8988T (cell line): ENCODE data around the gene RASAL2.
"Not testable (repeated sequence)": the region's sequence is repeated elsewhere in the genome, so short reads cannot be mapped to it uniquely, and the experiment has no call there.

Source experiments
- DNase-seq: peaks from one replicate; pipeline ENCODE4 v3.0.0; 2011

Gene RASAL2

GRCh38 chr1:178168536-178168935 is 74.6 kb downstream of the RASAL2 start:
- DNase-seq, result no peak

GRCh38 chr1:178169649-178170048 is 75.7 kb downstream of the RASAL2 start:
- DNase-seq, result no peak

GRCh38 chr1:178172939-178173338 is 79.0 kb downstream of the RASAL2 start:
- no peak for DNase-seq

- no peak for DNase-seq
Measured at GRCh38 chr1:178174539-178174938, 80.6 kb downstream of the RASAL2 start.

GRCh38 chr1:178180405-178180804 is 86.5 kb downstream of the RASAL2 start:
- no peak for DNase-seq

- no peak for DNase-seq
Measured at GRCh38 chr1:178183796-178184195, 89.9 kb downstream of the RASAL2 start.

GRCh38 chr1:178188306-178188705 is 94.4 kb downstream of the RASAL2 start:
- no peak for DNase-seq

- DNase-seq, result no peak
Measured at GRCh38 chr1:178189814-178190213, 95.9 kb downstream of the RASAL2 start.

- no peak for DNase-seq
Measured at GRCh38 chr1:178190881-178191280, 97.0 kb downstream of the RASAL2 start.

GRCh38 chr1:178192686-178193085 is 98.8 kb downstream of the RASAL2 start:
- no peak for DNase-seq

GRCh38 chr1:178196631-178197030 is 102.7 kb downstream of the RASAL2 start:
- DNase-seq, result no peak

GRCh38 chr1:178202095-178202494 is 108.2 kb downstream of the RASAL2 start:
- not testable (repeated sequence) for DNase-seq

- not testable (repeated sequence) for DNase-seq
Measured at GRCh38 chr1:178202546-178202945, 108.6 kb downstream of the RASAL2 start.

- not testable (repeated sequence) for DNase-seq
Measured at GRCh38 chr1:178208269-178208856, 114.5 kb downstream of the RASAL2 start.

- no peak for DNase-seq
Measured at GRCh38 chr1:178209935-178210334, 116.0 kb downstream of the RASAL2 start.

- no peak for DNase-seq
Measured at GRCh38 chr1:178218550-178218949, 124.6 kb downstream of the RASAL2 start.

- no peak for DNase-seq
Measured at GRCh38 chr1:178220094-178220493, 126.2 kb downstream of the RASAL2 start.

GRCh38 chr1:178223289-178223688 is 129.4 kb downstream of the RASAL2 start:
- no peak for DNase-seq

GRCh38 chr1:178224358-178224757 is 130.5 kb downstream of the RASAL2 start:
- no peak for DNase-seq

- DNase-seq, result no peak
Measured at GRCh38 chr1:178230881-178231409, 137.0 kb downstream of the RASAL2 start.

GRCh38 chr1:178232108-178232507 is 138.2 kb downstream of the RASAL2 start:
- no peak for DNase-seq

- no peak for DNase-seq
Measured at GRCh38 chr1:178232949-178233348, 139.0 kb downstream of the RASAL2 start.

- DNase-seq, result no peak
Measured at GRCh38 chr1:178237121-178237520, 143.2 kb downstream of the RASAL2 start.

- DNase-seq, result no peak
Measured at GRCh38 chr1:178238722-178239510, 145.0 kb downstream of the RASAL2 start.
